GM12874 (cell line): ENCODE measurements around the gene ANKRD33B.

Experiments used
- CTCF ChIP-seq: IDR thresholded peaks from 2 replicates; pipeline ENCODE4 v1.5.1; 2011; ENCODE audit warnings: low read depth, mild to moderate bottlenecking, control low read depth, low read length, moderate library complexity; ENCODE audit not compliant: insufficient read depth

Gene ANKRD33B

GRCh38 chr5:10667431-10668057 is 103.7 kb downstream of the ANKRD33B start:
- TF ChIP-seq CTCF, result no peak

GRCh38 chr5:10668697-10669096 is 104.8 kb downstream of the ANKRD33B start:
- no peak for TF ChIP-seq CTCF

- no peak for TF ChIP-seq CTCF
Observed at GRCh38 chr5:10669983-10670382, 106.1 kb downstream of the ANKRD33B start.

- no peak for TF ChIP-seq CTCF
Observed at GRCh38 chr5:10671041-10672008, 107.5 kb downstream of the ANKRD33B start.

- no peak for TF ChIP-seq CTCF
Observed at GRCh38 chr5:10672146-10673016, 108.5 kb downstream of the ANKRD33B start.

GRCh38 chr5:10673017-10673389 is 109.1 kb downstream of the ANKRD33B start:
- TF ChIP-seq CTCF, result no peak

GRCh38 chr5:10673407-10673806 is 109.5 kb downstream of the ANKRD33B start:
- TF ChIP-seq CTCF, result no peak
